H9 (cell line): ENCODE measurements around the gene COL4A6. TPM values are rescaled to one million over a fixed set of nuclear protein-coding genes. Genes with fewer than 3 reads are reported as not detected.

Source experiments
- DNase-seq: peaks from one replicate; pipeline ENCODE4 v3.0.0-alpha.2; 2017
- H2AFZ ChIP-seq: one replicate; pipeline ENCODE4 v1.6.1; 2013; ENCODE audit warnings: mild to moderate bottlenecking, low read length, control low read depth, moderate library complexity
- H2AK5ac ChIP-seq: 2 replicates; pipeline ENCODE4 v1.6.1; 2013; ENCODE audit warnings: low read length, control low read depth, mixed read lengths; ENCODE audit not compliant: insufficient read length
- H2BK120ac ChIP-seq: one replicate; pipeline ENCODE4 v1.6.1; 2013; ENCODE audit warnings: low read depth, mild to moderate bottlenecking, low read length, control low read depth, inconsistent platforms; ENCODE audit not compliant: poor library complexity, severe bottlenecking
- H2BK12ac ChIP-seq: 2 replicates; pipeline ENCODE4 v1.6.1; 2013; ENCODE audit warnings: low read length, control low read depth, mixed read lengths, low read depth; ENCODE audit not compliant: insufficient read length
- H2BK15ac ChIP-seq: 2 replicates; pipeline ENCODE4 v1.6.1; 2013; ENCODE audit warnings: low read depth, low read length, control low read depth
- H2BK20ac ChIP-seq: one replicate; pipeline ENCODE4 v1.6.1; 2013; ENCODE audit warnings: low read depth, mild to moderate bottlenecking, low read length, control low read depth, inconsistent platforms; ENCODE audit not compliant: poor library complexity, severe bottlenecking
- H2BK5ac ChIP-seq: 2 replicates; pipeline ENCODE4 v1.6.1; 2013; ENCODE audit warnings: low read length, control low read depth, mixed read lengths; ENCODE audit not compliant: insufficient read length
- H3K14ac ChIP-seq: 2 replicates; pipeline ENCODE4 v1.6.1; 2013; ENCODE audit warnings: low read length, control low read depth; ENCODE audit not compliant: insufficient read depth
- H3K18ac ChIP-seq: 2 replicates; pipeline ENCODE4 v1.6.1; 2013; ENCODE audit warnings: low read depth, mild to moderate bottlenecking, mixed read lengths, low read length, control low read depth; ENCODE audit not compliant: insufficient read length
- H3K23ac ChIP-seq: 2 replicates; pipeline ENCODE4 v1.6.1; 2013; ENCODE audit warnings: low read length, control low read depth, mixed read lengths, low read depth; ENCODE audit not compliant: insufficient read length
- H3K23me2 ChIP-seq: 2 replicates; pipeline ENCODE4 v1.6.1; 2013; ENCODE audit warnings: low read depth, mild to moderate bottlenecking, mixed read lengths, low read length, control low read depth; ENCODE audit not compliant: insufficient read length, poor library complexity, severe bottlenecking
- H3K27ac ChIP-seq: 2 replicates; pipeline ENCODE4 v1.5.1; 2013; ENCODE audit warnings: low read length, control low read depth, mixed read lengths, low read depth; ENCODE audit not compliant: insufficient read length
- H3K27me3 ChIP-seq: 2 replicates; pipeline ENCODE4 v1.6.1; 2013; ENCODE audit warnings: low read length, control low read depth, inconsistent platforms; ENCODE audit not compliant: insufficient read depth
- H3K4ac ChIP-seq: 2 replicates; pipeline ENCODE4 v1.6.1; 2013; ENCODE audit warnings: low read depth, mild to moderate bottlenecking, control low read depth, inconsistent platforms, low read length, moderate library complexity
- H3K4me1 ChIP-seq: 2 replicates; pipeline ENCODE4 v1.6.1; 2013; ENCODE audit warnings: low read length, control low read depth, inconsistent platforms; ENCODE audit not compliant: insufficient read depth
- H3K4me2 ChIP-seq: 2 replicates; pipeline ENCODE4 v1.6.1; 2013; ENCODE audit warnings: low read length, control low read depth, mixed read lengths; ENCODE audit not compliant: insufficient read length, insufficient read depth
- H3K56ac ChIP-seq: 2 replicates; pipeline ENCODE4 v1.6.1; 2013; ENCODE audit warnings: low read depth, mild to moderate bottlenecking, mixed read lengths, low read length, control low read depth; ENCODE audit not compliant: insufficient read length
- H3K79me1 ChIP-seq: 2 replicates; pipeline ENCODE4 v1.6.1; 2013; ENCODE audit warnings: low read depth, mild to moderate bottlenecking, moderate library complexity, low read length, control low read depth, inconsistent platforms; ENCODE audit not compliant: insufficient read depth, poor library complexity, severe bottlenecking
- H3K79me2 ChIP-seq: 2 replicates; pipeline ENCODE4 v1.6.1; 2013; ENCODE audit warnings: low read length, control low read depth, inconsistent platforms; ENCODE audit not compliant: insufficient read depth
- H3K9ac ChIP-seq: 2 replicates; pipeline ENCODE4 v1.6.1; 2013; ENCODE audit warnings: low read length, control low read depth, mixed read lengths; ENCODE audit not compliant: insufficient read length; ENCODE audit errors: extremely low read depth
- H3K9me3 ChIP-seq: one replicate; pipeline ENCODE4 v1.6.1; 2013; ENCODE audit warnings: low read depth, low read length, inconsistent platforms; ENCODE audit not compliant: control insufficient read depth
- H3T11ph ChIP-seq: one replicate; pipeline ENCODE4 v1.6.1; 2013; ENCODE audit warnings: mild to moderate bottlenecking, low read length, control low read depth, inconsistent platforms
- H4K20me1 ChIP-seq: one replicate; pipeline ENCODE4 v1.6.1; 2013; ENCODE audit not compliant: control insufficient read depth, insufficient read length, insufficient read depth
- H4K5ac ChIP-seq: 2 replicates; pipeline ENCODE4 v1.6.1; 2013; ENCODE audit warnings: low read depth, mild to moderate bottlenecking, mixed read lengths, low read length, control low read depth; ENCODE audit not compliant: insufficient read length
- H4K8ac ChIP-seq: replicated peaks from 2 replicates; pipeline ENCODE4 v1.6.1; 2013; ENCODE audit warnings: low read length, control low read depth, mixed read lengths, low read depth; ENCODE audit not compliant: insufficient read length
- H4K91ac ChIP-seq: 2 replicates; pipeline ENCODE4 v1.6.1; 2013; ENCODE audit warnings: low read depth, mild to moderate bottlenecking, moderate library complexity, mixed read lengths, low read length, control low read depth; ENCODE audit not compliant: insufficient read length
- H3K27ac Mint-ChIP-seq, 3 experiments: 2 replicates in 2 of 3; 3 replicates in 1 of 3; pipeline ENCODE4 v1.8.0; 2020 to 2021; ENCODE audit warnings: mixed read lengths in 3 of 3, mild to moderate bottlenecking in 1 of 3, moderate library complexity in 1 of 3
- H3K27me3 Mint-ChIP-seq: 2 replicates; pipeline ENCODE4 v1.8.0; 2021; ENCODE audit warnings: low read depth, mild to moderate bottlenecking, moderate library complexity, mixed read lengths
- H3K36me3 Mint-ChIP-seq, 3 experiments: 2 replicates in 2 of 3; 3 replicates in 1 of 3; pipeline ENCODE4 v1.8.0; 2020 to 2021; ENCODE audit warnings: low read depth in 3 of 3, mixed read lengths in 3 of 3; ENCODE audit not compliant: insufficient read depth in 1 of 3
- H3K4me1 Mint-ChIP-seq, 2 experiments: 2 replicates each; pipeline ENCODE4 v1.8.0; 2020; ENCODE audit warnings: mixed read lengths in 2 of 2
- H3K4me3 Mint-ChIP-seq, 2 experiments: 2 replicates in 1 of 2; 3 replicates in 1 of 2; pipeline ENCODE4 v1.8.0; 2020 to 2021; ENCODE audit warnings: mild to moderate bottlenecking in 2 of 2, mixed read lengths in 2 of 2, moderate library complexity in 1 of 2
- H3K9me3 Mint-ChIP-seq, 2 experiments: 2 replicates in 1 of 2; 3 replicates in 1 of 2; pipeline ENCODE4 v1.8.0; 2020; ENCODE audit warnings: mild to moderate bottlenecking in 2 of 2, mixed read lengths in 2 of 2, moderate library complexity in 1 of 2
- CTCF ChIP-seq: fragments of 200-600 bp; sonication (generic); conservative IDR thresholded peaks from 3 replicates; pipeline ENCODE4 v1.8.0; 2021; ENCODE audit warnings: antibody characterized with exemption, mild to moderate bottlenecking
- WGBS: extraction: QIAGEN DNeasy Blood & Tissue Kit; methylation state at CpG from one replicate; pipeline ENCODE4 v1.1.7; 2013; ENCODE audit warnings: missing lambda C conversion rate, low lambda C conversion rate, mixed read lengths; ENCODE audit not compliant: insufficient read length; ENCODE audit errors: extremely low coverage; 5-methylcytosine and 5-hydroxymethylcytosine counted together
- total RNA-seq: library from RNA; stranded (reverse); gene quantifications from 2 replicates; pipeline ENCODE4 v1.2.1, GENCODE V29; 2021

Gene COL4A6
- total RNA-seq, 1 experiment from 2014 or later: 16.7 TPM

- H3K4ac ChIP-seq: no peak overlapping the region
- no peak overlapping the region for H2BK5ac ChIP-seq
- no peak overlapping the region for H3K27ac ChIP-seq
- H2AK5ac ChIP-seq: no peak overlapping the region
- H3K36me3 Mint-ChIP-seq: peaks cover 16 to 31% (median 23%) of the 10 kb centered on the region in 3 experiments
- H3K4me1 ChIP-seq: no peaks in the 10 kb centered on the region
- H3K9ac ChIP-seq: no peak overlapping the region
- no peak overlapping the region for H3K27ac Mint-ChIP-seq
- no peak overlapping the region for H3K18ac ChIP-seq
- H3K23me2 ChIP-seq: no peaks in the 10 kb centered on the region
- H3K14ac ChIP-seq: no peak overlapping the region
- no peak for TF ChIP-seq CTCF
- H2BK20ac ChIP-seq: no peak overlapping the region
- H2BK12ac ChIP-seq: no peak overlapping the region
- no peak overlapping the region for H4K91ac ChIP-seq
- H4K20me1 ChIP-seq: no peaks in the 10 kb centered on the region
- no peaks in the 10 kb centered on the region for H3K9me3 ChIP-seq
- peaks cover 4 to 5% of the 10 kb centered on the region in 2 experiments for H3K4me1 Mint-ChIP-seq
- no peak overlapping the region for H2BK120ac ChIP-seq
- H3K9me3 Mint-ChIP-seq: peaks cover 8 to 10% of the 10 kb centered on the region in 2 experiments
- no CpG with 5 or more reads among the region's 2 CpGs for WGBS
- no peak overlapping the region for H3K23ac ChIP-seq
- H3K79me1 ChIP-seq: peaks cover 5% of the 10 kb centered on the region
- DNase-seq: no peak
- H3K4me2 ChIP-seq: no peak overlapping the region
- H2AFZ ChIP-seq: no peak overlapping the region
- no peak overlapping the region for H3K4me3 Mint-ChIP-seq
- H3T11ph ChIP-seq: no peak overlapping the region
- no peak overlapping the region for H4K5ac ChIP-seq
- no peaks in the 10 kb centered on the region for H3K27me3 ChIP-seq
- no peaks in the 10 kb centered on the region for H3K27me3 Mint-ChIP-seq
- H4K8ac ChIP-seq: no peak overlapping the region
- H3K79me2 ChIP-seq: no peaks in the 10 kb centered on the region
- H2BK15ac ChIP-seq: no peak overlapping the region
- no peak overlapping the region for H3K56ac ChIP-seq
These were observed 47.7 kb upstream of the COL4A6 start for GRCh38 chrX:108485960-108486359.
